Measurements from ENCODE around the gene UBTF. TPM values are rescaled to one million over a fixed set of nuclear protein-coding genes. Genes with fewer than 3 reads are reported as not detected.

UBTF gene
- total RNA-seq, result 10 to 100 TPM; 70.7 to 75.5 TPM
- 10 to 100 TPM; 31.9 to 33.8 TPM for polyA plus RNA-seq
- long read RNA-seq, donor 1, full-length matches to known transcripts, result 7 of 17 reads
- long read RNA-seq, donor 1, partial matches to known transcripts, result 10 of 17 reads
- long read RNA-seq, donor 1, other reads (novel, unspliced or antisense), result 0 of 17 reads
- long read RNA-seq, donor 2, full-length matches to known transcripts, result 4 of 9 reads
- long read RNA-seq, donor 2, partial matches to known transcripts, result 5 of 9 reads
- long read RNA-seq, donor 2, other reads (novel, unspliced or antisense), result 0 of 9 reads
- long read RNA-seq, donor 3, full-length matches to known transcripts, result 5 of 17 reads
- long read RNA-seq, donor 3, partial matches to known transcripts, result 12 of 17 reads
- long read RNA-seq, donor 3, other reads (novel, unspliced or antisense), result 0 of 17 reads
- long read RNA-seq, donor 4, partial matches to known transcripts, result 10 of 14 reads
- long read RNA-seq, donor 4, other reads (novel, unspliced or antisense), result 0 of 14 reads
- long read RNA-seq, donor 5, full-length matches to known transcripts, result 7 of 33 reads
- long read RNA-seq, donor 5, partial matches to known transcripts, result 26 of 33 reads
- long read RNA-seq, donor 5, other reads (novel, unspliced or antisense), result 0 of 33 reads

- ATAC-seq (ENCODE audit: insufficient read depth, low FRiP score), result no peak
- TF ChIP-seq, protein P1, sequence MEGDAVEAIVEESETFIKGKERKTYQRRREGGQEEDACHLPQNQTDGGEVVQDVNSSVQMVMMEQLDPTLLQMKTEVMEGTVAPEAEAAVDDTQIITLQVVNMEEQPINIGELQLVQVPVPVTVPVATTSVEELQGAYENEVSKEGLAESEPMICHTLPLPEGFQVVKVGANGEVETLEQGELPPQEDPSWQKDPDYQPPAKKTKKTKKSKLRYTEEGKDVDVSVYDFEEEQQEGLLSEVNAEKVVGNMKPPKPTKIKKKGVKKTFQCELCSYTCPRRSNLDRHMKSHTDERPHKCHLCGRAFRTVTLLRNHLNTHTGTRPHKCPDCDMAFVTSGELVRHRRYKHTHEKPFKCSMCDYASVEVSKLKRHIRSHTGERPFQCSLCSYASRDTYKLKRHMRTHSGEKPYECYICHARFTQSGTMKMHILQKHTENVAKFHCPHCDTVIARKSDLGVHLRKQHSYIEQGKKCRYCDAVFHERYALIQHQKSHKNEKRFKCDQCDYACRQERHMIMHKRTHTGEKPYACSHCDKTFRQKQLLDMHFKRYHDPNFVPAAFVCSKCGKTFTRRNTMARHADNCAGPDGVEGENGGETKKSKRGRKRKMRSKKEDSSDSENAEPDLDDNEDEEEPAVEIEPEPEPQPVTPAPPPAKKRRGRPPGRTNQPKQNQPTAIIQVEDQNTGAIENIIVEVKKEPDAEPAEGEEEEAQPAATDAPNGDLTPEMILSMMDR (IDR thresholded peaks at IDR 0.05; ENCODE audit: control extremely low read depth, extremely low read depth), result no peak
- no peaks in the 10 kb centered on the region for H3K9me3 ChIP-seq (ENCODE audit: control insufficient read depth in 4 of 4, insufficient read depth in 3 of 4, low read length in 3 of 4)
These were observed at the start of gene UBTF for GRCh38 chr17:44219616-44220212. Gene UBTF (minus strand): TSS chr17:44219675. CDS start chr17:44218229, 1,446 bp downstream.

DNA sequence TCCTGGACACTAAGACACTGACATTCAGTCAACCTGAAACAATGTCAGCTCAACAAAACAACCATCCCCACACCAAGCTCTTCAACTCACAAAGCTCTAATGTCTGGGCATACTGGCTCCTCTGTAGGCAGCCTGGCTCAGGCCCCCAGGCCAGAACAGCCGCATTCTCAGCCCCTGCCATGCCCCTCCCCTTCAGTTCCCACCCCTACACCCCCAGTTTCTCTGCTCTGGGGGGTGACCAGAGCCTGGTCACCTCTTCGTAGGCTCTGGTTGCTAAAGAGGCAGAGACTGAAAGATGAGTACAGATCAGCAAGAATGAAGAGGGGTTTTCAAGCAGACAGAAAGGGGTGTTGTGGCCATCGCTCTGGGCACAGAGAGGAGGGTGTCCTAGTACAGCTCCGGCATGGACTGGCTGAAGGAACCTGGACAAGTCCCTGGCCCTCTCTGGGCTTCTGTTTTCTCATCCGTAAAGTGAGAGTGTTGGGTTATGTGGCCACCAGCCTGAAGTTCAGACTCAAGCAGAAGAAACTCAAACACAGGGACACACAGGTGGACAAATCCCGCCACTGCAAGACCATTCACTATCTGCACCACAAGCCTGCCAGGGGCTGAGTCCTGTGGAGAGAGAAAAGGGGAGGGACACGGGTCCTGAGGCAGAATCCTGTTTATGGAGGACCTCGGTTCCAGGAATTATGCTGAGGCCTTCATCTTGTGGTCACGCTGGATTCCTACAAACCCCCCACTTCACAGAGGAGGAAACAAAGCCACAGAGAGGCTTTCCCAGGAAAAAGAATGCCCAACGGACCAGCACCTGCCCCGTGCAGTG is 49.4 kb upstream of the UBTF start:
- ATAC-seq (ENCODE audit: insufficient read depth, low FRiP score) (no peak), DNase-seq (no peak)
- TF ChIP-seq, protein P1 (IDR thresholded peaks at IDR 0.05; ENCODE audit: control extremely low read depth, extremely low read depth), result no peak
- H3K9ac ChIP-seq (ENCODE audit: insufficient read depth in 1 of 2, low read length in 2 of 2), result no peak overlapping the region
- no peaks in the 10 kb centered on the region for H3K36me3 ChIP-seq (ENCODE audit: control insufficient read depth in 4 of 4, insufficient read depth in 4 of 4, low read length in 4 of 4)
- no peaks in the 10 kb centered on the region for H3K27me3 ChIP-seq (ENCODE audit: control insufficient read depth in 3 of 3, insufficient read depth in 3 of 3, low read length in 2 of 3)
- 77 to 79% methylated on average over 11 of the region's 11 CpGs for WGBS, 2 donors
- H3K9me3 ChIP-seq (ENCODE audit: control insufficient read depth in 4 of 4, insufficient read depth in 3 of 4, low read length in 3 of 4), result no peaks in the 10 kb centered on the region
- no peak overlapping the region for H3K27ac ChIP-seq (ENCODE audit: low read depth in 1 of 2, low read length in 1 of 2)
- peaks cover 0 to 3% (median 0%) of the 10 kb centered on the region in 5 donors for H3K4me1 ChIP-seq (ENCODE audit: control insufficient read depth in 5 of 5, insufficient read depth in 5 of 5, low read length in 5 of 5)
- H3K4me3 ChIP-seq, result no peak overlapping the region

More at GRCh38 chr17:44219616-44220212, at the start of gene UBTF:
- Histone ChIP-seq H3K27me3 (ENCODE audit: control insufficient read depth in 3 of 3, insufficient read depth in 3 of 3, low read length in 2 of 3) (no peaks in the 10 kb centered on the region), H3K27ac (ENCODE audit: low read depth in 1 of 2, low read length in 1 of 2) (peak within 1 kb of the TSS; percentile 98 to 99), H3K9ac (ENCODE audit: insufficient read depth in 1 of 2, low read length in 2 of 2) (no peak within 1 kb of the TSS), H3K4me3 (peak within 1 kb of the TSS; percentile 97), H3K36me3 (ENCODE audit: control insufficient read depth in 4 of 4, insufficient read depth in 4 of 4, low read length in 4 of 4) (peaks cover 5 to 28% (median 20%) of the 10 kb centered on the region in 4 donors), H3K4me1 (ENCODE audit: control insufficient read depth in 5 of 5, insufficient read depth in 5 of 5, low read length in 5 of 5) (peaks cover 5 to 39% (median 16%) of the 10 kb centered on the region in 5 donors)
- DNase-seq, result peak; percentile 85 to 92 (median 88)
- WGBS, 2 donors, result 1% methylated on average over 18 to 70 of the region's 76 CpGs

DNA sequence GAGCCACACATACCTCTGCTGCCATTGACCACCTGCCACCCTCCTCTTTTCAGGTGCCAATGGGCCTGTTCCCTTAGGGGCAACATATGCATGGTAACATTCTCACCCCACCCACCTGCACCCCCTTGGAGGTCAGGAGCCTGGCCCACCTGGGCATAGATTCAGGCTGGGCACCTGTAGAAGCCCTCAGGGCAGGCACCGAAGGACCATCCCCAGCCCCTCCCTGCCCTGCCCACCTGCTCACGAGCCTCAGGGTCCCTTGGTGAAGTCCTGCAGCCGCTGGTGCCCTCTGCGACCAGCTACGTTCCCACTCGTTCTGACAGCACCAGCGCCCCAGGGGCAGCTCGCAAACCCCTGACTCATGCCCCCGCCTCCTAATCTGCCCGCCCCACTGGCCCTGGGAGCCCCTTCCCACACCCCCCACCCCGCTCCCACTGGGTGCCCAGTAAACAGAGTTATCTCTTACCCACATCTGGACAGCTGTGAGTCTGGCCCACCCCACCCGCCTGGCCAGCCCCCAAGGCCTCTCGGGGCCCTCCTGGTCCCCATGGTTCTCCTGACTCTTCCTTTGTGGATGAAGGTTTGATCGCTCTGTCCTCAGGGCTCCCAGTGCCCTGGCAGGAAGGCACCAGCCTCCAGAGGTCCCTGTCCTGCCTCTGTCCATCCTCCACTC is 48.5 kb upstream of the UBTF start, which contains the start of gene SLC4A1:
Gene SLC4A1, minus strand, starts transcription at position 318 of the 673 bp plus-strand sequence. CDS start 5,269 bp downstream, outside the sequence.
- H3K36me3 ChIP-seq (ENCODE audit: control insufficient read depth in 4 of 4, insufficient read depth in 4 of 4, low read length in 4 of 4), result no peaks in the 10 kb centered on the region
- 77 to 82% methylated on average over 14 of the region's 14 CpGs for WGBS, 2 donors
- no peak within 1 kb of the TSS for H3K27ac ChIP-seq (ENCODE audit: low read depth in 1 of 2, low read length in 1 of 2)
- ATAC-seq (ENCODE audit: insufficient read depth, low FRiP score), result no peak
- peaks cover 0 to 3% (median 0%) of the 10 kb centered on the region in 5 donors for H3K4me1 ChIP-seq (ENCODE audit: control insufficient read depth in 5 of 5, insufficient read depth in 5 of 5, low read length in 5 of 5)
- H3K9me3 ChIP-seq (ENCODE audit: control insufficient read depth in 4 of 4, insufficient read depth in 3 of 4, low read length in 3 of 4), result no peaks in the 10 kb centered on the region
- H3K27me3 ChIP-seq (ENCODE audit: control insufficient read depth in 3 of 3, insufficient read depth in 3 of 3, low read length in 2 of 3), result peaks cover 0 to 3% (median 0%) of the 10 kb centered on the region in 3 donors
- TF ChIP-seq, protein P1 (IDR thresholded peaks at IDR 0.05; ENCODE audit: control extremely low read depth, extremely low read depth), result no peak
- H3K4me3 ChIP-seq, result no peak within 1 kb of the TSS
- H3K9ac ChIP-seq (ENCODE audit: insufficient read depth in 1 of 2, low read length in 2 of 2), result no peak within 1 kb of the TSS
- peak in 1 of 3 donors; percentile 32 for DNase-seq
